HEK293 (cell line): ENCODE results near the gene BBLN.
A peak's percentile ranks its signal among the peaks of the same experiment; 100 is the strongest.

Source experiments
- CTCF ChIA-PET: fragments of 350-600 bp; formaldehyde crosslinking; extraction: SDS; loops from one replicate; lab custom pipeline; 2021; ENCODE audit warnings: antibody characterized with exemption; lab: Yijun Ruan, JAX
- POLR2A ChIA-PET: fragments of 300-600 bp; formaldehyde crosslinking; extraction: SDS; loops from one replicate; lab custom pipeline; 2020; ENCODE audit warnings: antibody characterized with exemption, inconsistent platforms; lab: Yijun Ruan, JAX
- H3K27ac ChIP-seq: fragments of 200-500 bp; sonication (Bioruptor generic); 2 replicates; pipeline ENCODE4 v1.5.1; 2014; ENCODE audit warnings: low read depth, low read length, control low read depth, inconsistent platforms; ENCODE audit errors: extremely low read depth
- H3K36me3 ChIP-seq, 2 experiments: fragments of 200-500 bp in 1 of 2; sonication (Bioruptor generic) in 1 of 2; 1 replicate in 1 of 2; 2 replicates in 1 of 2; pipeline ENCODE4 v1.5.1; 2014 to 2017; ENCODE audit warnings: inconsistent platforms in 2 of 2, low read length in 2 of 2; ENCODE audit not compliant: control insufficient read depth in 2 of 2, insufficient read depth in 1 of 2
- H3K4me1 ChIP-seq: fragments of 200-500 bp; sonication (Bioruptor generic); 2 replicates; pipeline ENCODE4 v1.5.1; 2014; ENCODE audit warnings: mild to moderate bottlenecking, low read length, inconsistent platforms; ENCODE audit not compliant: control insufficient read depth, insufficient read depth
- H3K4me3 ChIP-seq: 2 replicates; pipeline ENCODE4 v1.5.1; 2011; ENCODE audit warnings: low read depth, mild to moderate bottlenecking, control low read depth, low read length, moderate library complexity
- H3K9me3 ChIP-seq: fragments of 200-500 bp; sonication (Bioruptor generic); 2 replicates; pipeline ENCODE4 v1.5.1; 2014; ENCODE audit warnings: low read depth, low read length, inconsistent platforms; ENCODE audit not compliant: control insufficient read depth, insufficient read depth
- BCL11B ChIP-seq: fragments of 450-650 bp; formaldehyde crosslinking; IDR thresholded peaks from 2 replicates; pipeline ENCODE4 v1.5.1; 2016; ENCODE audit warnings: low read depth, missing biosample characterization, missing genetic modification characterization
- EGR2 ChIP-seq: fragments of 450-650 bp; formaldehyde crosslinking; IDR thresholded peaks from 2 replicates; pipeline ENCODE4 v1.5.1; 2016; ENCODE audit warnings: low read depth, missing biosample characterization, missing genetic modification characterization
- GLIS1 ChIP-seq: fragments of 450-650 bp; formaldehyde crosslinking; IDR thresholded peaks from 2 replicates; pipeline ENCODE4 v1.5.1; 2016; ENCODE audit warnings: missing biosample characterization, missing genetic modification characterization
- IKZF3 ChIP-seq: fragments of 450-650 bp; IDR thresholded peaks from 2 replicates; pipeline ENCODE4 v1.5.0; 2018; ENCODE audit warnings: missing biosample characterization, mild to moderate bottlenecking, missing genetic modification characterization, moderate library complexity
- KLF16 ChIP-seq: fragments of 450-650 bp; formaldehyde crosslinking; IDR thresholded peaks from 2 replicates; pipeline ENCODE4 v1.5.1; 2017; ENCODE audit warnings: missing biosample characterization, missing genetic modification characterization
- SETDB1 ChIP-seq: IDR thresholded peaks from one replicate; pipeline ENCODE4 v1.6.1; 2017; ENCODE audit warnings: mild to moderate bottlenecking, low read length, moderate library complexity, mixed read lengths; ENCODE audit not compliant: insufficient read length
- SP3 ChIP-seq: fragments of 450-650 bp; formaldehyde crosslinking; IDR thresholded peaks from 2 replicates; pipeline ENCODE4 v1.5.1; 2016; ENCODE audit warnings: missing biosample characterization, missing genetic modification characterization
- SP7 ChIP-seq: fragments of 450-650 bp; formaldehyde crosslinking; IDR thresholded peaks from 2 replicates; pipeline ENCODE4 v1.5.1; 2016; ENCODE audit warnings: missing biosample characterization, missing genetic modification characterization
- ZBTB8A ChIP-seq: fragments of 450-650 bp; formaldehyde crosslinking; IDR thresholded peaks from 2 replicates; pipeline ENCODE4 v1.5.1; 2016; ENCODE audit warnings: missing biosample characterization, missing genetic modification characterization
- ZFHX2 ChIP-seq: fragments of 450-650 bp; formaldehyde crosslinking; conservative IDR thresholded peaks from 2 replicates; pipeline ENCODE4 v1.5.1; 2016; ENCODE audit warnings: missing biosample characterization, missing genetic modification characterization
- ZNF184 ChIP-seq: fragments of 450-650 bp; IDR thresholded peaks from 2 replicates; pipeline ENCODE4 v1.5.1; 2018; ENCODE audit warnings: missing biosample characterization, mild to moderate bottlenecking, missing genetic modification characterization
- ZNF335 ChIP-seq: fragments of 450-650 bp; formaldehyde crosslinking; conservative IDR thresholded peaks from 2 replicates; pipeline ENCODE4 v1.5.1; 2016; ENCODE audit warnings: missing biosample characterization, missing genetic modification characterization
- ZNF341 ChIP-seq: fragments of 450-650 bp; formaldehyde crosslinking; IDR thresholded peaks from 2 replicates; pipeline ENCODE4; 2016; ENCODE audit warnings: low read depth, missing biosample characterization, missing genetic modification characterization
- ZNF391 ChIP-seq: fragments of 450-650 bp; formaldehyde crosslinking; IDR thresholded peaks from 2 replicates; pipeline ENCODE4 v1.5.1; 2016; ENCODE audit warnings: low read depth, missing biosample characterization, missing genetic modification characterization, borderline replicate concordance
- ZNF394 ChIP-seq: fragments of 450-650 bp; formaldehyde crosslinking; IDR thresholded peaks from 2 replicates; pipeline ENCODE4 v1.5.1; 2016; ENCODE audit warnings: missing biosample characterization, missing genetic modification characterization, mild to moderate bottlenecking, moderate library complexity, borderline replicate concordance
- ZNF423 ChIP-seq: fragments of 450-650 bp; formaldehyde crosslinking; IDR thresholded peaks from 2 replicates; pipeline ENCODE4 v1.5.1; 2016; ENCODE audit warnings: missing biosample characterization, missing genetic modification characterization
- ZNF529 ChIP-seq: fragments of 450-650 bp; formaldehyde crosslinking; IDR thresholded peaks from 2 replicates; pipeline ENCODE4 v1.5.1; 2017; ENCODE audit warnings: missing genetic modification characterization, missing biosample characterization; ENCODE audit not compliant: insufficient replicate concordance
- ZNF560 ChIP-seq: fragments of 450-650 bp; formaldehyde crosslinking; IDR thresholded peaks from 2 replicates; pipeline ENCODE4 v1.5.1; 2017; ENCODE audit warnings: missing biosample characterization, missing genetic modification characterization, borderline replicate concordance
- ZSCAN30 ChIP-seq: fragments of 450-650 bp; IDR thresholded peaks from 2 replicates; pipeline ENCODE4 v1.5.1; 2018; ENCODE audit warnings: missing biosample characterization, mild to moderate bottlenecking, missing genetic modification characterization, moderate library complexity
- ZXDB ChIP-seq: fragments of 450-650 bp; formaldehyde crosslinking; IDR thresholded peaks from 2 replicates; pipeline ENCODE4 v1.5.1; 2016; ENCODE audit warnings: missing biosample characterization, missing genetic modification characterization
- TF ChIP-seq, protein P1 (sequence below): fragments of 450-650 bp; formaldehyde crosslinking; IDR thresholded peaks from 2 replicates; pipeline ENCODE4 v1.5.1; 2016; ENCODE audit warnings: missing biosample characterization, missing genetic modification characterization
- TF ChIP-seq, protein P2 (sequence below): fragments of 450-650 bp; formaldehyde crosslinking; IDR thresholded peaks from 2 replicates; pipeline ENCODE4 v1.5.1; 2016; ENCODE audit warnings: missing biosample characterization, missing genetic modification characterization
- TF ChIP-seq, protein P3 (sequence below): fragments of 450-650 bp; formaldehyde crosslinking; IDR thresholded peaks from 2 replicates; pipeline ENCODE4 v1.5.1; 2016; ENCODE audit warnings: missing biosample characterization, missing genetic modification characterization
- TF ChIP-seq, protein P4 (sequence below): fragments of 450-650 bp; formaldehyde crosslinking; conservative IDR thresholded peaks from 2 replicates; pipeline ENCODE4 v1.5.1; 2016; ENCODE audit warnings: low read depth, missing biosample characterization, missing genetic modification characterization
- TF ChIP-seq, protein P5 (sequence below): fragments of 450-650 bp; formaldehyde crosslinking; IDR thresholded peaks from 2 replicates; pipeline ENCODE4 v1.5.1; 2016; ENCODE audit warnings: missing biosample characterization, missing genetic modification characterization

Gene BBLN

DNA sequence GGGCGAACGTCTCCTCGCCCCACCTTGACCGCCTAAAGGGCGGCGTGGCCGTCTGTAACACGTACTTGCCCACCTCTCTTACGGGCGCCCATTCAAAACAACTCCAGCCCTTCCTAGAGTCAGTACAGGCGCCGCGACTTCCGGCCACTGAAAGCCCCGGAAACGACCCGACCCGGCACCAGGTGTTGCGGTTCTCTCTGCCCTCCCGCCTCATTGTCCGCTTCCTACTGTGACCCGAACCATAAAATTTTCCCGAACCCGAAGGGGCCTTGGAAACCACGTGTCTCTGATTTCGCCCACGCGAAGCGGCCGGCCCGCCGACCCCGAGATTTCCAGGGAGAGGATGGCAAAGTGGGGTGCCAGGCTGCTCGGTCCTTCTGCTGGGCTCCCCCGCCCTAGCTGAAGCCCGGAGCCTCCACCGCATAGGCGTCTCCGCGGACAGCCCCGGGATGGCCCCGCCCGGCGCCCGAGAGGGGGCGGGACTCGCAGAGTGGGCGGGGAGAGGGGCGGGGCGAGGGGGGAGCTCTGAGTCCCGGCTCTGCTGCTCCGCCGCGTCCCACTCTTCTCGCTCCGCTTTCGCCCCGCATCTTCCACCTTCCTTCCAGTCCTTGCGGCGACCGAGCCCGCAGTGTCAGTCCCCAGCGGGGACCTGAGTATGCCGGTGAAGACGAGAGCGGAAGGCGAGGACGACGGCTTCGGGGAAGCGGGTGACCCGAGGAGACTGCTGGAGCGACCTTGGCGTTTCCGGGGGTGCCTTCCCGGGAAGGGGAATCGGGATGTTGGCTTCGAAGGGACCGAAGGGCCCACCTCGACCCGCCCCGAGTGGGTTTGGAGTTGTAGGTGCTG lies 31.9 kb upstream of the BBLN start:
- POLR2A ChIA-PET = interaction anchor here (0.6 to 1.9 kb wide), 12 partner anchors 8 to 186 kb away, joined by 3 to 13 read pairs (median 4); partner anchors contain the start of genes BBLN, GOLGA2, NAIF1 and SWI5
- H3K36me3 ChIP-seq = peaks cover 0 to 26% of the 10 kb centered on the region in 2 experiments; a peak in 2 of 3 replicates
- peak overlapping the region; percentile 83 for H3K4me3 ChIP-seq
- TF ChIP-seq ZNF341 (tag by site-specific recombination) = 0 out of 2 replicates have a peak, but pooled peaks have one; percentile 16
- no peak for TF ChIP-seq ZNF184 (tag by site-specific recombination)
- TF ChIP-seq, protein P1, sequence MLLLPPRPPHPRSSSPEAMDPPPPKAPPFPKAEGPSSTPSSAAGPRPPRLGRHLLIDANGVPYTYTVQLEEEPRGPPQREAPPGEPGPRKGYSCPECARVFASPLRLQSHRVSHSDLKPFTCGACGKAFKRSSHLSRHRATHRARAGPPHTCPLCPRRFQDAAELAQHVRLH (tag by site-specific recombination) = no peak
- TF ChIP-seq ZNF529 (tag by site-specific recombination) = no peak
- peak; percentile 95 for TF ChIP-seq SP3 (tag by site-specific recombination)
- TF ChIP-seq ZNF391 (tag by site-specific recombination) = no peak
- TF ChIP-seq, protein P2, sequence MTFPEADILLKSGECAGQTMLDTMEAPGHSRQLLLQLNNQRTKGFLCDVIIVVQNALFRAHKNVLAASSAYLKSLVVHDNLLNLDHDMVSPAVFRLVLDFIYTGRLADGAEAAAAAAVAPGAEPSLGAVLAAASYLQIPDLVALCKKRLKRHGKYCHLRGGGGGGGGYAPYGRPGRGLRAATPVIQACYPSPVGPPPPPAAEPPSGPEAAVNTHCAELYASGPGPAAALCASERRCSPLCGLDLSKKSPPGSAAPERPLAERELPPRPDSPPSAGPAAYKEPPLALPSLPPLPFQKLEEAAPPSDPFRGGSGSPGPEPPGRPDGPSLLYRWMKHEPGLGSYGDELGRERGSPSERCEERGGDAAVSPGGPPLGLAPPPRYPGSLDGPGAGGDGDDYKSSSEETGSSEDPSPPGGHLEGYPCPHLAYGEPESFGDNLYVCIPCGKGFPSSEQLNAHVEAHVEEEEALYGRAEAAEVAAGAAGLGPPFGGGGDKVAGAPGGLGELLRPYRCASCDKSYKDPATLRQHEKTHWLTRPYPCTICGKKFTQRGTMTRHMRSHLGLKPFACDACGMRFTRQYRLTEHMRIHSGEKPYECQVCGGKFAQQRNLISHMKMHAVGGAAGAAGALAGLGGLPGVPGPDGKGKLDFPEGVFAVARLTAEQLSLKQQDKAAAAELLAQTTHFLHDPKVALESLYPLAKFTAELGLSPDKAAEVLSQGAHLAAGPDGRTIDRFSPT (tag by site-specific recombination) = peak; percentile 85
- TF ChIP-seq, protein P3, sequence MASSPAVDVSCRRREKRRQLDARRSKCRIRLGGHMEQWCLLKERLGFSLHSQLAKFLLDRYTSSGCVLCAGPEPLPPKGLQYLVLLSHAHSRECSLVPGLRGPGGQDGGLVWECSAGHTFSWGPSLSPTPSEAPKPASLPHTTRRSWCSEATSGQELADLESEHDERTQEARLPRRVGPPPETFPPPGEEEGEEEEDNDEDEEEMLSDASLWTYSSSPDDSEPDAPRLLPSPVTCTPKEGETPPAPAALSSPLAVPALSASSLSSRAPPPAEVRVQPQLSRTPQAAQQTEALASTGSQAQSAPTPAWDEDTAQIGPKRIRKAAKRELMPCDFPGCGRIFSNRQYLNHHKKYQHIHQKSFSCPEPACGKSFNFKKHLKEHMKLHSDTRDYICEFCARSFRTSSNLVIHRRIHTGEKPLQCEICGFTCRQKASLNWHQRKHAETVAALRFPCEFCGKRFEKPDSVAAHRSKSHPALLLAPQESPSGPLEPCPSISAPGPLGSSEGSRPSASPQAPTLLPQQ (tag by site-specific recombination) = peak; percentile 24; the same call in 1 of the 2 replicates
- TF ChIP-seq, protein P4, sequence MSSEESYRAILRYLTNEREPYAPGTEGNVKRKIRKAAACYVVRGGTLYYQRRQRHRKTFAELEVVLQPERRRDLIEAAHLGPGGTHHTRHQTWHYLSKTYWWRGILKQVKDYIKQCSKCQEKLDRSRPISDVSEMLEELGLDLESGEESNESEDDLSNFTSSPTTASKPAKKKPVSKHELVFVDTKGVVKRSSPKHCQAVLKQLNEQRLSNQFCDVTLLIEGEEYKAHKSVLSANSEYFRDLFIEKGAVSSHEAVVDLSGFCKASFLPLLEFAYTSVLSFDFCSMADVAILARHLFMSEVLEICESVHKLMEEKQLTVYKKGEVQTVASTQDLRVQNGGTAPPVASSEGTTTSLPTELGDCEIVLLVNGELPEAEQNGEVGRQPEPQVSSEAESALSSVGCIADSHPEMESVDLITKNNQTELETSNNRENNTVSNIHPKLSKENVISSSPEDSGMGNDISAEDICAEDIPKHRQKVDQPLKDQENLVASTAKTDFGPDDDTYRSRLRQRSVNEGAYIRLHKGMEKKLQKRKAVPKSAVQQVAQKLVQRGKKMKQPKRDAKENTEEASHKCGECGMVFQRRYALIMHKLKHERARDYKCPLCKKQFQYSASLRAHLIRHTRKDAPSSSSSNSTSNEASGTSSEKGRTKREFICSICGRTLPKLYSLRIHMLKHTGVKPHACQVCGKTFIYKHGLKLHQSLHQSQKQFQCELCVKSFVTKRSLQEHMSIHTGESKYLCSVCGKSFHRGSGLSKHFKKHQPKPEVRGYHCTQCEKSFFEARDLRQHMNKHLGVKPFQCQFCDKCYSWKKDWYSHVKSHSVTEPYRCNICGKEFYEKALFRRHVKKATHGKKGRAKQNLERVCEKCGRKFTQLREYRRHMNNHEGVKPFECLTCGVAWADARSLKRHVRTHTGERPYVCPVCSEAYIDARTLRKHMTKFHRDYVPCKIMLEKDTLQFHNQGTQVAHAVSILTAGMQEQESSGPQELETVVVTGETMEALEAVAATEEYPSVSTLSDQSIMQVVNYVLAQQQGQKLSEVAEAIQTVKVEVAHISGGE (tag by site-specific recombination) = peak; percentile 90
- peak; percentile 90 for TF ChIP-seq KLF16 (tag by site-specific recombination)
- peak; percentile 47 for TF ChIP-seq ZXDB (tag by site-specific recombination)
- TF ChIP-seq EGR2 (tag by site-specific recombination) = peak; percentile 79
- TF ChIP-seq SP7 (tag by site-specific recombination) = 0 out of 2 replicates have a peak, but pooled peaks have one; percentile 39
- TF ChIP-seq ZFHX2 (tag by site-specific recombination) = peak; percentile 89
- TF ChIP-seq ZBTB8A = peak; percentile 99
- TF ChIP-seq, protein P5, sequence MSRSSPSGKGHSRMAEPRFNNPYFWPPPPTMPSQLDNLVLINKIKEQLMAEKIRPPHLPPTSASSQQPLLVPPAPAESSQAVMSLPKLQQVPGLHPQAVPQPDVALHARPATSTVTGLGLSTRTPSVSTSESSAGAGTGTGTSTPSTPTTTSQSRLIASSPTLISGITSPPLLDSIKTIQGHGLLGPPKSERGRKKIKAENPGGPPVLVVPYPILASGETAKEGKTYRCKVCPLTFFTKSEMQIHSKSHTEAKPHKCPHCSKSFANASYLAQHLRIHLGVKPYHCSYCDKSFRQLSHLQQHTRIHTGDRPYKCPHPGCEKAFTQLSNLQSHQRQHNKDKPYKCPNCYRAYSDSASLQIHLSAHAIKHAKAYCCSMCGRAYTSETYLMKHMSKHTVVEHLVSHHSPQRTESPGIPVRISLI (tag by site-specific recombination) = no peak
- peak; percentile 44; the same call in 1 of the 2 replicates for TF ChIP-seq ZSCAN30 (tag by site-specific recombination)
- 0 out of 2 replicates have a peak, but pooled peaks have one; percentile 15 for TF ChIP-seq ZNF394 (tag by site-specific recombination)
- TF ChIP-seq SETDB1 = no peak
- peak; percentile 34; the same call in 1 of the 2 replicates for TF ChIP-seq GLIS1 (tag by site-specific recombination)
- 0 out of 2 replicates have a peak, but pooled peaks have one; percentile 6 for TF ChIP-seq ZNF423
- TF ChIP-seq BCL11B (tag by site-specific recombination) = peak; percentile 7; the same call in 1 of the 2 replicates
- peak; percentile 75 for TF ChIP-seq IKZF3
- TF ChIP-seq ZNF560 = no peak
- TF ChIP-seq ZNF335 (tag by site-specific recombination) = peak; percentile 99

More for the DNA sequence above, 31.9 kb upstream of the BBLN start:
- CTCF ChIA-PET = interaction anchor here (0.6 to 2.5 kb wide), 9 partner anchors 8 to 109 kb away, joined by 3 to 15 read pairs (median 4); no protein-coding TSS in a partner anchor
- no peaks in the 10 kb centered on the region for H3K9me3 ChIP-seq
- H3K27ac ChIP-seq = peak overlapping the region; percentile 85
- no peaks in the 10 kb centered on the region for H3K4me1 ChIP-seq
